ENCODE results near the gene MGAT5.

GRCh38 chr2:134206573-134206972, 47.3 kb upstream of the MGAT5 start:
- TF ChIP-seq BACH2 (CRISPR knock-in tag; IDR thresholded peaks at IDR 0.05; ENCODE audit: borderline replicate concordance), result no peak
- TF ChIP-seq ARNTL (CRISPR knock-in tag; IDR thresholded peaks at IDR 0.05; ENCODE audit: borderline replicate concordance, low read depth), result no peak
- TF ChIP-seq PPARA (CRISPR knock-in tag; IDR thresholded peaks at IDR 0.05; ENCODE audit: borderline replicate concordance), result no peak
- TF ChIP-seq RARB (CRISPR knock-in tag; IDR thresholded peaks at IDR 0.05), result no peak
- TF ChIP-seq ISL1 (CRISPR knock-in tag; IDR thresholded peaks at IDR 0.05), result no peak
- no peak for TF ChIP-seq ZFP30 (CRISPR knock-in tag; IDR thresholded peaks at IDR 0.05)
